SK-N-SH (cell line): ENCODE measurements around the gene DGKI. TPM values are rescaled to one million over a fixed set of nuclear protein-coding genes. Genes with fewer than 3 reads are reported as not detected.
A peak's percentile ranks its signal among the peaks of the same experiment; 100 is the strongest.

Source experiments
- CTCF ChIA-PET: fragments of 300-600, 350-600 bp; formaldehyde crosslinking; extraction: SDS; loops from one replicate; lab custom pipeline; 2021; lab: Yijun Ruan, JAX
- POLR2A ChIA-PET: fragments of 350-600 bp; sonication (Branson Sonifier 250); formaldehyde crosslinking; extraction: SDS; loops from one replicate; lab custom pipeline; 2020; ENCODE audit warnings: antibody characterized with exemption, inconsistent platforms; lab: Yijun Ruan, JAX
- DNase-seq: peaks from one replicate; pipeline ENCODE4 v3.0.0; 2012
- H2AFZ ChIP-seq: fragments of 200-600 bp; sonication (generic); 2 replicates; pipeline ENCODE4 v1.8.1; 2016; ENCODE audit warnings: antibody characterized with exemption, mild to moderate bottlenecking, low read depth
- H3F3A ChIP-seq: fragments of 200-600 bp; sonication (generic); replicated peaks from 2 replicates; pipeline ENCODE3; 2016; ENCODE audit warnings: antibody characterized with exemption, mild to moderate bottlenecking; ENCODE audit not compliant: insufficient read depth
- H3K27ac ChIP-seq, 2 experiments: fragments of 200-500 bp in 1 of 2; fragments of 200-600 bp in 1 of 2; sonication (Bioruptor generic) in 1 of 2; sonication (generic), shearing (Covaris generic) in 1 of 2; 2 replicates each; pipeline versions ENCODE4 v1.5.1 to v1.6.1; 2014 to 2016; ENCODE audit warnings: low read depth in 2 of 2, inconsistent platforms in 1 of 2, low read length in 1 of 2, mild to moderate bottlenecking in 1 of 2, mixed read lengths in 1 of 2
- H3K27me3 ChIP-seq: fragments of 200-600 bp; sonication (generic), shearing (Covaris generic); 2 replicates; pipeline ENCODE4 v1.6.1; 2016; ENCODE audit warnings: mixed run types; ENCODE audit not compliant: insufficient read depth
- H3K36me3 ChIP-seq, 2 experiments: fragments of 200-500 bp in 1 of 2; fragments of 200-600 bp in 1 of 2; sonication (Bioruptor generic) in 1 of 2; sonication (generic) in 1 of 2; replicated peaks in 1 of 2; 2 replicates each; pipeline versions ENCODE3 to v1.5.1; 2014 to 2016; ENCODE audit warnings: low read length in 1 of 2, mild to moderate bottlenecking in 1 of 2; ENCODE audit not compliant: insufficient read depth in 2 of 2, control insufficient read depth in 1 of 2
- H3K4me1 ChIP-seq, 2 experiments: fragments of 200-500 bp in 1 of 2; fragments of 200-600 bp in 1 of 2; sonication (Bioruptor generic) in 1 of 2; sonication (generic), shearing (Covaris generic) in 1 of 2; 2 replicates each; pipeline versions ENCODE4 v1.5.1 to v1.6.1; 2014 to 2016; ENCODE audit warnings: low read depth in 1 of 2, low read length in 1 of 2, mixed run types in 1 of 2; ENCODE audit not compliant: insufficient read depth in 2 of 2, control insufficient read depth in 1 of 2
- H3K4me2 ChIP-seq: fragments of 200-600 bp; sonication (generic), shearing (Covaris generic); 2 replicates; pipeline ENCODE4 v1.6.1; 2017; ENCODE audit warnings: mixed run types
- H3K4me3 ChIP-seq, 2 experiments: fragments of 200-500 bp in 1 of 2; fragments of 200-600 bp in 1 of 2; sonication (Bioruptor generic) in 1 of 2; sonication (generic), shearing (Covaris generic) in 1 of 2; 2 replicates each; pipeline versions ENCODE4 v1.5.1 to v1.8.1; 2014 to 2016; ENCODE audit warnings: low read depth in 2 of 2, inconsistent platforms in 1 of 2, low read length in 1 of 2, mild to moderate bottlenecking in 1 of 2, mixed read lengths in 1 of 2, moderate library complexity in 1 of 2
- H3K79me2 ChIP-seq: fragments of 200-600 bp; sonication (generic); 2 replicates; pipeline ENCODE4 v1.8.1; 2017; ENCODE audit warnings: mild to moderate bottlenecking; ENCODE audit not compliant: insufficient read depth
- H3K9ac ChIP-seq: fragments of 200-600 bp; sonication (generic); 2 replicates; pipeline ENCODE4 v1.6.1; 2017; ENCODE audit warnings: mixed run types
- H3K9me2 ChIP-seq: fragments of 200-600 bp; sonication (generic); 2 replicates; pipeline ENCODE4 v1.6.1; 2017; ENCODE audit warnings: mixed run types
- H3K9me3 ChIP-seq: fragments of 200-600 bp; sonication (generic); 2 replicates; pipeline ENCODE4 v1.6.1; 2017; ENCODE audit warnings: mixed run types, mild to moderate bottlenecking, moderate library complexity
- H4K20me1 ChIP-seq: fragments of 200-600 bp; sonication (generic); 2 replicates; pipeline ENCODE4 v1.6.1; 2017; ENCODE audit warnings: mild to moderate bottlenecking, mixed run types; ENCODE audit not compliant: insufficient read depth
- CHD2 ChIP-seq: fragments of 150-350 bp; IDR thresholded peaks from 2 replicates; pipeline ENCODE4 v1.6.1; 2018; ENCODE audit warnings: low read length; ENCODE audit not compliant: partially characterized antibody
- EP300 ChIP-seq, 2 experiments: IDR thresholded peaks; 2 replicates each; pipeline versions ENCODE4 v1.4.0 to v1.6.1; 2012; ENCODE audit warnings: borderline replicate concordance in 1 of 2, low read depth in 1 of 2, low read length in 1 of 2
- EZH2phosphoT487 ChIP-seq: fragments of 200-600 bp; sonication (generic); IDR thresholded peaks from 2 replicates; pipeline ENCODE4 v1.6.1; 2017; ENCODE audit warnings: low read depth, mixed run types, mild to moderate bottlenecking, antibody characterized with exemption, moderate library complexity, borderline replicate concordance
- FOXM1 ChIP-seq: IDR thresholded peaks from 2 replicates; pipeline ENCODE4 v1.4.0; 2012; ENCODE audit warnings: low read depth, mild to moderate bottlenecking
- GATA2 ChIP-seq: sonication (generic); formaldehyde crosslinking; IDR thresholded peaks from 2 replicates; pipeline ENCODE4 v1.5.0; 2020; ENCODE audit warnings: mild to moderate bottlenecking, missing genetic modification reagents
- IRF3 ChIP-seq: fragments of 150-350 bp; IDR thresholded peaks from 2 replicates; pipeline ENCODE4 v1.6.1; 2016; ENCODE audit warnings: mild to moderate bottlenecking, low read depth, low read length
- MXI1 ChIP-seq: IDR thresholded peaks from 2 replicates; pipeline ENCODE4 v1.6.1; 2012; ENCODE audit warnings: mild to moderate bottlenecking, low read depth, low read length, improper control_type of control experiment
- NFIC ChIP-seq: IDR thresholded peaks from 2 replicates; pipeline ENCODE4 v1.4.0; 2012; ENCODE audit warnings: borderline replicate concordance
- PBX3 ChIP-seq: IDR thresholded peaks from 2 replicates; pipeline ENCODE4; 2012
- POLR2AphosphoS5 ChIP-seq: IDR thresholded peaks from 2 replicates; pipeline ENCODE4 v1.6.1; 2012; ENCODE audit warnings: low read depth, low read length
- RAD21 ChIP-seq: IDR thresholded peaks from 2 replicates; pipeline ENCODE4 v1.6.1; 2012; ENCODE audit warnings: mild to moderate bottlenecking, low read length
- RFX5 ChIP-seq: IDR thresholded peaks from 2 replicates; pipeline ENCODE4 v1.6.1; 2012; ENCODE audit warnings: mild to moderate bottlenecking, improper control_type of control experiment, low read length
- RXRA ChIP-seq: IDR thresholded peaks from 2 replicates; pipeline ENCODE4 v1.4.0; 2012; ENCODE audit warnings: low read depth, mild to moderate bottlenecking, borderline replicate concordance
- SIN3A ChIP-seq: IDR thresholded peaks from 2 replicates; pipeline ENCODE4 v1.6.1; 2012; ENCODE audit warnings: low read depth, mild to moderate bottlenecking, low read length, moderate library complexity, borderline replicate concordance
- SMC3 ChIP-seq: IDR thresholded peaks from 2 replicates; pipeline ENCODE4 v1.6.1; 2012; ENCODE audit warnings: low read depth, low read length, improper control_type of control experiment
- TAF1 ChIP-seq: IDR thresholded peaks from 2 replicates; pipeline ENCODE4 v1.6.1; 2012; ENCODE audit warnings: low read depth, mild to moderate bottlenecking, low read length, moderate library complexity, borderline replicate concordance
- USF1 ChIP-seq: IDR thresholded peaks from 2 replicates; pipeline ENCODE4 v1.4.0; 2012; ENCODE audit warnings: low read depth, borderline replicate concordance
- WGBS: methylation state at CpG from one replicate; pipeline ENCODE4 v1.1.6; 2017; ENCODE audit warnings: low lambda C conversion rate; 5-methylcytosine and 5-hydroxymethylcytosine counted together
- polyA plus RNA-seq, 3 experiments: library from polyadenylated mRNA; depleted of rRNA; stranded (reverse); fragments of >200 nt; gene quantifications; 2 replicates each; pipeline ENCODE4 v1.2.3, GENCODE V29; 2012
- TF ChIP-seq, protein P1 (sequence below): fragments of 200-600 bp; sonication (generic); IDR thresholded peaks from 2 replicates; pipeline ENCODE4 v1.6.1; 2017; ENCODE audit warnings: antibody characterized with exemption, mild to moderate bottlenecking, moderate library complexity
- TF ChIP-seq, protein P2 (sequence below): IDR thresholded peaks from 2 replicates; pipeline ENCODE4 v1.4.0; 2012; ENCODE audit warnings: low read depth

DGKI gene
- polyA plus RNA-seq, 1 of the 3 experiments (the other 2 are of a cell fraction): 1.3 TPM

DNA sequence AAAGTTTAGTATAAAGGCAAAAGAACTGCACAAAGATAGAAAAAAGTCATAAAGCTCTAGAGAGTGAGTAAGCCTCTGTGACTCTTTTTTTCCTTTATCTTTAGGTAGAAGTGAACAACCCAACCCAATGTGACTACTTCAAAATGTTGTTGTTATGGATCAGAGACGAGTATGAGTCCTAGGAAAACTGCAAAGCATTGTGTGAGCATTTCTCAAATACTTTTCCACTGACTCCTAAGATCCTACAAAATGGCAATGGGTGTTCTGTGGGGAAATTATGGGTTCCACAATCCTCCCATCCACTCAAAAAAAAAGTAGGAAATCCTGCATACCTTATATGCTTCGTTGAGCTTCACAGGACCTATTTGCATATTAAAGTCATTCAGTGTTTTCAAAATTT is 177.1 kb downstream of the DGKI start:
- H3K9me2 ChIP-seq: no peaks in the 10 kb centered on the region
- H3K36me3 ChIP-seq: no peaks in the 10 kb centered on the region
- TF ChIP-seq RAD21 (no peak), GATA2 (CRISPR knock-in tag) (no peak), POLR2AphosphoS5 (no peak), USF1 (no peak), NFIC (no peak)
- peak overlapping the region; percentile 73 to 82 for H3K27ac ChIP-seq
- H3K4me2 ChIP-seq: 0 out of 2 replicates have a peak overlapping the region, but pooled peaks have one; percentile 4
- H2AFZ ChIP-seq: no peak overlapping the region
- no peak overlapping the region for H3K4me3 ChIP-seq
- no peaks in the 10 kb centered on the region for H4K20me1 ChIP-seq
- peaks cover 29% of the 10 kb centered on the region for H3F3A ChIP-seq
- WGBS: 31% methylated on average over 2 of the region's 2 CpGs
- no peak for DNase-seq
- peak overlapping the region; percentile 56; the same call in 1 of the 2 replicates for H3K9ac ChIP-seq
- H3K79me2 ChIP-seq: no peaks in the 10 kb centered on the region; the same call in 1 of the 2 replicates
- peaks cover 36 to 41% of the 10 kb centered on the region in 2 experiments; a peak in 3 of 4 replicates for H3K4me1 ChIP-seq
- H3K27me3 ChIP-seq: no peaks in the 10 kb centered on the region
- H3K9me3 ChIP-seq: no peaks in the 10 kb centered on the region
- ChIA-PET POLR2A (no interaction called here), CTCF (interaction anchor here (0.9 to 9.2 kb wide), 6 partner anchors 9 to 230 kb away, joined by 3 to 97 read pairs (median 3); no protein-coding TSS in a partner anchor)

- no peaks in the 10 kb centered on the region for H4K20me1 ChIP-seq
- no peak overlapping the region for H2AFZ ChIP-seq
- no peak overlapping the region for H3K4me3 ChIP-seq
- ChIA-PET POLR2A (interaction anchor here (0.5 to 1.0 kb wide), 2 partner anchors 177 to 179 kb away, joined by 3 to 7 read pairs; partner anchors contain the start of gene DGKI), CTCF (interaction anchor here (0.6 to 9.2 kb wide), 6 partner anchors 11 to 334 kb away, joined by 3 to 97 read pairs (median 3); partner anchors contain the start of gene CREB3L2)
- H3F3A ChIP-seq: peaks cover 29% of the 10 kb centered on the region
- H3K79me2 ChIP-seq: no peaks in the 10 kb centered on the region; the same call in 1 of the 2 replicates
- H3K4me2 ChIP-seq: peak overlapping the region; percentile 26
- H3K27ac ChIP-seq: peak overlapping the region in 1 of 2 experiments; percentile 82; a peak in 2 of 4 replicates
- no peak for DNase-seq
- H3K27me3 ChIP-seq: no peaks in the 10 kb centered on the region
- H3K9me2 ChIP-seq: no peaks in the 10 kb centered on the region
- WGBS: 71% methylated on average over 2 of the region's 2 CpGs
- H3K36me3 ChIP-seq: no peaks in the 10 kb centered on the region
- H3K9me3 ChIP-seq: no peaks in the 10 kb centered on the region
- H3K9ac ChIP-seq: peak overlapping the region; percentile 56
- H3K4me1 ChIP-seq: peaks cover 26 to 44% of the 10 kb centered on the region in 2 experiments; a peak in 3 of 4 replicates
- TF ChIP-seq RXRA: no peak
- no peak for TF ChIP-seq MXI1
- TF ChIP-seq, protein P1, sequence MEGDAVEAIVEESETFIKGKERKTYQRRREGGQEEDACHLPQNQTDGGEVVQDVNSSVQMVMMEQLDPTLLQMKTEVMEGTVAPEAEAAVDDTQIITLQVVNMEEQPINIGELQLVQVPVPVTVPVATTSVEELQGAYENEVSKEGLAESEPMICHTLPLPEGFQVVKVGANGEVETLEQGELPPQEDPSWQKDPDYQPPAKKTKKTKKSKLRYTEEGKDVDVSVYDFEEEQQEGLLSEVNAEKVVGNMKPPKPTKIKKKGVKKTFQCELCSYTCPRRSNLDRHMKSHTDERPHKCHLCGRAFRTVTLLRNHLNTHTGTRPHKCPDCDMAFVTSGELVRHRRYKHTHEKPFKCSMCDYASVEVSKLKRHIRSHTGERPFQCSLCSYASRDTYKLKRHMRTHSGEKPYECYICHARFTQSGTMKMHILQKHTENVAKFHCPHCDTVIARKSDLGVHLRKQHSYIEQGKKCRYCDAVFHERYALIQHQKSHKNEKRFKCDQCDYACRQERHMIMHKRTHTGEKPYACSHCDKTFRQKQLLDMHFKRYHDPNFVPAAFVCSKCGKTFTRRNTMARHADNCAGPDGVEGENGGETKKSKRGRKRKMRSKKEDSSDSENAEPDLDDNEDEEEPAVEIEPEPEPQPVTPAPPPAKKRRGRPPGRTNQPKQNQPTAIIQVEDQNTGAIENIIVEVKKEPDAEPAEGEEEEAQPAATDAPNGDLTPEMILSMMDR: no peak
- TF ChIP-seq TAF1: no peak
- TF ChIP-seq CHD2: no peak
- no peak for TF ChIP-seq PBX3
- no peak for TF ChIP-seq SMC3
- TF ChIP-seq SIN3A: no peak
- TF ChIP-seq IRF3: no peak
- TF ChIP-seq NFIC: no peak
- no peak for TF ChIP-seq EZH2phosphoT487
- no peak for TF ChIP-seq EP300 (IDR thresholded peaks at IDR 0.05; ENCODE audit: borderline replicate concordance in 1 of 2, low read depth in 1 of 2, low read length in 1 of 2)
- TF ChIP-seq RFX5: no peak
- TF ChIP-seq, protein P2, sequence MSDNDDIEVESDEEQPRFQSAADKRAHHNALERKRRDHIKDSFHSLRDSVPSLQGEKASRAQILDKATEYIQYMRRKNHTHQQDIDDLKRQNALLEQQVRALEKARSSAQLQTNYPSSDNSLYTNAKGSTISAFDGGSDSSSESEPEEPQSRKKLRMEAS: no peak
- TF ChIP-seq FOXM1: no peak
Observed at GRCh38 chr7:137668404-137668803, 178.4 kb downstream of the DGKI start.
